GM19099 (cell line): Measurements from ENCODE around the gene CMSS1.

ENCODE experiments used
- POLR2A ChIP-seq: IDR thresholded peaks from 3 replicates; pipeline ENCODE4 v1.6.1; 2011; ENCODE audit warnings: low read depth; ENCODE audit not compliant: insufficient read length; ENCODE audit errors: extremely low read depth

The CMSS1 gene

DNA sequence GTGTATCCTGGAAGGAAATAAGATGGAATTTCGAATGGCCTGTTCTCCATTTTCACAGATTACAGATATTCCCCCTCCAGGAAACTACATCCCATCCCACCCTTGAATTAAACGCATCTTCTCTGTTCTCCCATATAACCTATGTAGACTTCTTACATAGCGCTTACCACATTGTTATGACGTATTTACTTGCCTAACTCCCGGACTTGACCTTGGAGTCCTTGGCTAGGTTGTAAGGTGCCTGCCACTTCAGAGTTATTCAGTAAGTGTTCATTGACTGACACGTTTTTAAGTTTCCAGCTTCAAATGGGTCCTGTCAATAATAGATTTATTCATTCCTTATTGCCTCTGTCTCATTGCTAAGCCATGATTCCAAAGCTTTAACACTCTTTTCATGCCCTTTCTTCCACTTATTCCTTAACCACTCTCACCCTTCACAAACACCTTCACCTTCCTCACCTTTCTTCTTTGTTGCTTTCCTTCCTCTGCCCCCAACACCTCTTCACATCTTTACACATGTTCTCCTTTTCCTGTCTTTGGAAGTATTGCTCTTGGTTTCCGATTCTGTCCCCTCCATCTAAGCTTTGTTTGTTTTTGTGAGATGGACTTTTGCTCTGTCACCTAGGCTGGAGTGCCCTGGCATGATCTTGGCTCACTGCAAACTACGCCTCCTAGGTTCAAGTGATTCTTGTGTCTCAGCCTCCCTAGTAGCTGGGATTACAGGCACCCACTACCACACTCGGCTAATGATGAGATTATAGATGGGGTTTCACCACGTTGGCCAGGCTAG lies 138.3 kb downstream of the CMSS1 start:
- no peak for TF ChIP-seq POLR2A

DNA sequence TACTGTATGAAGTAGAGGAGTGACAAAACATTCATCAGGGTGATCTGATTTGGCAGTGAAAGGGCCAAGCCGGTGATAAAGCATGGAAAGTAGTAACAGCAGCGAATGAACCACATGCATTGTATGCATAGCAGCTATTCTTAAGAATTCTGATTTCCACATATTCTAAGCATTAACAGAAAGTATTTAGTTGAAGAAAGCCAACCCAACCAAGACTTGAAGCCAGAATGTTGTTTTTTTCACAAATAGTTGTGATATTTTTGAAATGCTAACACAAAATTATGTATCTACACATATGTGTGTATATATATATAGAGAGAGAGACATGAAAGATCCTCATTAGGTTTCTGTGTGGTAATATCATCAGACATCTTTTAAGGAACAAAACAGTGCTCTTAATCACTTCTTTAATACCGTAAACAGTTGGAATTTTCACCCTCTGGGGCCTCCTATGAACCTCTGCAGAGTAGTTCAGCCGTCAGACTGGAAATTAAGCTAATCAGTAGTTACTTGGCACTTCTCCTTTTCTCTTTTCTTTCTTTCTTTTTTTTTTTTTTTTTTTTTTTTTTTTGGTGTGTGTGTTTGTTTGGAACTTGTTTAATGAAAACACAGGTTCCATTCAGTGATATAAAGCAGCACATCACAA lies 139.6 kb downstream of the CMSS1 start:
- TF ChIP-seq POLR2A: no peak

DNA sequence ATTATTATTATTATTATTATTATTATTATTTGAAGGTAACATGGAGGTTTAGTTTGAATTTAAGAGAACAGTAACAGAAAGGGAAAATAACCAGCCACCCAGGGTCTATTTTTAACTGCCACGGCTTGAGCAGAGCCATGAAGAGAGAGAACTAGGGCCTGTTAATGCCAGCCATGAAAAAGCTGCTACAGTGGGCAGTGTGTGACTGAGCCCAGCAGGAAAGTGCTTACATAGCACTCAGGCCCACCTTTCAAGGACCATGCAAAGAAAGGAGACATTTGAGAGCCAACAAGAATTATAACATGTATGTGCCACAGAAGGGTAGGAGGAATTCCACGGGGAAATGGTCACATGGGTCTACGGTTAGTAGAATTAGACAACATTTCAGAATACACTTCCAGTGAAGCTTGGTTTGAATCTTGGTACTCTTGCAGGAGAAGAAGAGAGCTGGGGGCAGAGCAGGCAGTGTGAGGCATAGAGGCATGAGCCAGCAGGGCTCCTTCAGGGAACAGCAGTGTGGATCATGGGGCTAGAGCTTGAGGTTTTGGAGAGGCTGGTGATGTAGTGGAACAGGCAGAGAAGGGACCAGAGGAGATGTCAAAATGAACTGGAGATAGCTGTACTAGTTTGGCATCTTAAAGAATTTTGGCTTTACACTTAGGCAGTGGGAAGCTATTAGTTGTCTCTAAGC lies 140.7 kb downstream of the CMSS1 start:
- TF ChIP-seq POLR2A: no peak

DNA sequence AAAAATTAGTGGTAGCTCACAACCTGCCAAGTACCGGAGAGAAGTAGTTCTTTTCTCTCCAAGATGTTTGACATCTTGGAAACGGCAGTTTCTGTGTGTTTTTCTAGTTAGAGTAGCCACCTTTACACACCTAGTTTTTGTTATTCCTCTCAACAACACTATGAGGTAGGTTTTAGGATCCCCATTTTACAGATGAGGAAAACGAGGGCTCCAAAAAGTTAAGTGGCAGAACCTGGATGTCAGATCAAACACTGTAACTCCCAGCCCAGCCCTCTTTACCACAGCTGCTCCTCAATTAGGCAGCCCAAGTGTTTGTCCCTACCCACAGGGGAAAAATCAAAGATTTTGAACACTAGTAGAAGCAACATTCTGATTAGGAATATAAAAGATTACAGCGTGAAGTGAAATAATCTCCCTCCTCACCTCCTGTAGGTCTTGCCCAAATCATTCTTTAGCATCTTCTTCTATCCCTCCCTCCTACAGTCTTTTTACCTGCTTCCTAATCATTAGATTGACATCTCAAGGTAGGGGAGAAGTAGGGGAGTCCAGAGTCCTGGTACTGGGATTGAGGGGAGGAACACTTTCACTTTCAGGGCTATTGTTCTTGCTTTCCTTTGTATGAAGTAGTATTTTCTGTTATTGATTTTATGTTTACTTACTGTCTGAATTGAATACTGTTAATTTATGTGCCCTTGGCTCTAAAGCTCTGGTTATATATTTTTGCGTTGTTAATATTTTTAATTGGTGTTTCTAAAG lies 142.6 kb downstream of the CMSS1 start:
- no peak for TF ChIP-seq POLR2A

DNA sequence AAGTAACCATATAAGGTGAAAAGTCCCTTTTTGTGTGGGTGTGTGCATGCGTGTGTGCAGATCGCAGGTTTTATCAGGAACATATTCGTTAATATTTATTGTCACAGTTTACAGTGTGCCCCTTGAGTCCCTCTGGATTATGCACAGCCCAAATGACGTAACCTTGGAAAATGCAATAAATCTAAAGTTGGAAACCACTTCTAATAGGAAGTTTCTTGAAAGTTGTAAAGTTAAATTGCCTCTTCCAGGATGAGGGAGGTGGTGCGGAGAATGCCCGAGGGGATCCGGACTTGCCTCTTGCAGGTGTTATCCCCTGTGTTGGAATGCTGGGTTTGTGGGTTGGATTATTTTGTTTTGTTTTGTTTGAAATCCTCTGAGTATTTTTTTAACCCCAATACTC lies 143.3 kb downstream of the CMSS1 start:
- TF ChIP-seq POLR2A: no peak

DNA sequence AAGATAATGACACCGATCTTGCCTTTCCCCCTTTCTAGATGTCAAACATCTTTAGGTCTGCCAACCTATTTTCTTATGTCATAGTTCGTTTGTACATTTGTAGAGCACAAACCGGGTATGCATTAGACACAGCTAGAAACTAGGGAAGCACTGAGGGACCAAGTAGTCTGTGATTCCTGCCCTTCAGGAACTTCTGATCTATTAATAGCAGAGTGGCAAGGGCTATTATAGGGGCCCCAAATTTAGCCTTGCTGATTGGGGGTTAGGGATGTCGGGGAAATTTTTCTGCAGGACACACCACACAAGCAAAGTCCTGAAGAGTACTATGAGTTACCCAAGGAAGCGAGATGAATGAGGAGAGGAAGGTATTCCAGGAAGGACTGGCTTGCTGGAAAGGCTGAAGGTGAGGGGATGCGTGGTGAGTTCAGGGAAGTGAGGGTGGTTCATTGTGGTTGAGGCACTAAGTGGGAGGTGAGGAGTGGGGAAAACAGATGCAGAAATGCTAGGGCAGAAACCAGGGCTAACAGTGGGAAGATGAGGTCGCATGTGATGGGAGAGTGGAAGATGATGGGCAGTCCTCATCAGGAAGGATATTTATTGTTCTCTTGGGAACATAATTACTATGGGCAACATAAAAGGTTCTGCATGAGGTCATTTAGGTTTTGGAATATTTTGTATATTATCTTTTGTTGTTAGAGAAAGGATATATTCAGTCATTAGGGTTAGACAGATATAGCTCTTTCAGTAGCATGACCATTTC lies 144.3 kb downstream of the CMSS1 start:
- TF ChIP-seq POLR2A: no peak

DNA sequence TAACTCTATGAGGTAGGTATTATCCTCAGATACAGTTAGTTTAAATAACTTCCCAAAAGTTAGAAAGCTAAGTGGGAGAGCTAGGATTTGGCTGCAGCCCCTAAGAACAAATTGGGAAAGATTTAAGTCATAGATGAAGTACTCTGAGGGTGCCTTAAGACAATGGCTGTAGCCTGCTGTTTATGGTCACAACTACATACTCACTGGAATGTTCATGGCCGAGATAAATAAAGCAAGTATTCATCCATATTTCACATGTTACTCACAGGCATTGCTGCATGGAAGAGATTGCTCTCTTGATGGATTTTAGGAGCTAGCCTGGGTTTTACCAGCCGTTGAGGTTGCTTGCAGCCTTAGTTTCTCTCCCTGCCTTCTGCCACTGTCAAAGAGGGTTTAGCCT lies 145.0 kb downstream of the CMSS1 start:
- TF ChIP-seq POLR2A: no peak

DNA sequence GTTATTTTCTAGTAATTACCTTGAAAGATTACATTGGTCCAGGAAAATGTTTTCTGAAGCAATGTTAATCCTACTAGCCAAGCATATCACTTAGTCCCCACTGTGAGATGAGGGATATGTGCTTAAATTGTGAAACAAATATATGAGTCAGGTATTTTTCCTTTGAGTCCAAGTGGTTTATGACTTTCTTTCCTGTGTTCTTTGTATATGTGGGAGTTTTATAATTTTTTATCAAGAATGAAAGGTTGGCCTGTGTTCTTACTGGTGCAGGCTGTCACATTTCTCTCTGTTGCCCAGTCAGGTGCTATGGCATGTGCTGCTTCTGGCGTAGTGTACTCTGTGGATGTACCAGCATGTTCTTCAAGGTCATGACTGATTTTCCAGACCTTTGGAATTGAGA lies 147.4 kb downstream of the CMSS1 start:
- TF ChIP-seq POLR2A: no peak

DNA sequence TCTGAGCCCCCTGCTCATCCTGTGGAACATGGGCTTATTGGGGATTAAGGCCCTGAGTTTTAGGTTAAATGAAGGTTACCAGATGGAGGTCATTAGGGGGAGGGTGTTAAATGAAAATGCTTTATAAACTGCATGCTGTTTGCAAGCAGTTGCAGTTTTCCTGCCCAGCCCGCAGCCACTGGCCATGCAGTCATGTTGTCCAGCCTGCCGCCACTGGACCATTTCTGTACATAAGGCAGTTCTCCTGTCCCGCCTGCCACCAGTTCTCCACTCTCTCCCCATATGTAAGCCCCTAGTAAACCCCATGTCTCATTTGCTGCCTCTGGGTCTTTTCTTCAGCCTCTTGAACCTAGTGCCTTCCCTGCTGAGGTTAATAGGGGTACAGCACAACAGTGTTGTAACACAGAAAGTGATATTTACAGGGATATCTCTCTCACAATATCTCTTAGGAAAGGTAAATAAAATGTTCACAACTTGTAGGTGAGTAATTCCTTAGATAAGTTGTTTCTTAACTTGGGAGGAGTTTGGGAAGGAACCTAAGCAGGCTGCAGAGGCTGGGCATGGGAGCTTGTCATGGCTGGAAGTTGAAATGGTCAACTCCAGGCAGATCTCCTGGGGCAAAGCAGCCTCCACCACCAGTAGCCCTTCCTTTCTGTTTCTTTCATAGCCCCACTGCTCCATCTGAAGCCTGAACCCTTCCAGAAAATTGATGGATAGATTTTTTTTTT lies 148.2 kb downstream of the CMSS1 start:
- no peak for TF ChIP-seq POLR2A

DNA sequence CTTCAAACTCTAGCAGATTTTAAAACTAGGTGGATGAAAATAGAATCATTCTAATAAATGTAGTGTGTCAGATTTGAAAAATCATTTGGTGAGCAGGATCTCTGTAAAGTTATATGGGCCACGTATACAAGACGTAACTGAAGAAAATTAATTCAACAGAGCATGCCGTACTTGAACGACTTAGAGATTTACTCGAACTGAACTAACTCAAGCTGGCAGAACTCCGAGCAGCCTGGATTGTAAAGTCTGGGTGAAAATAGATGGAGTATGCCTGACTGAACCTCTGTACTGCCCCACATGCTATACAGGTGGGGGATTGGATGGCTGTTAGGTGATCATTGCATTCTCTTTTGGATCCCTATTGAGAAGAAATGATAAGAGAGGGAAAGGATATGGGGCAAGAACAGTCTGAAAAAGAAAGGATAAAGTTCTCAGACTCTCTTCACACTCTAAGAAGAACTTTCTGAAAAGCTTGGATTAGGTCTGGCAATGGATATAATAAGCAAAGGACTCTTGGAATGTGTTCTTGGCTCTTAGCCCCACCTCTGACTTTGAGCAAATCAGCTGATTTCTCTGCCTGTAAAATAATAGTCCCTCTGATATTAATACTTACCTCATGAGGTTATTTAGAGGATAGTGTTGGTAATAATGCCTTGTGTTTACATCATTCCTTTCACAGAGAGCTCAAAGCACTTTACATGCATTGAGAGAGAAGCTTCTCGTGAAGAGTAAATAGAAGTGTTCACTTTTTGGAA lies 149.2 kb downstream of the CMSS1 start:
- no peak for TF ChIP-seq POLR2A

DNA sequence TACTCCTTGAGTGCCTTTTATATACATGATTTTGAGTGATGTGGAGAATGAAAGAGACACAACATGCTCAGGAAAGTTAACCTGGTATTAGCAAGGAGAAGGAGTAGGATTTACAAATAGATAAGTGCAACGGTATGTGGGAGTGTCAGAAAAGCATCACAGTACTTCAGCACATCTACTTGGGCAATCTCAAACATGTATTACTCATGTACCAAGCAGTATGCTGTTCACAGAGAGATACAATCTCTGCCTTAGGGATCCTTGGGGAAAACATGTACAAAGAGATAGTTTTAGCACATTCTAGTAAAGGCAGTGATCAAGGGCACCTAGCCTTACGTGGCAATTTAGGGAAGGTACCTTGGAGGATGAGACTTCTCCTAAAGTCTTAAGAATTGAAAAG lies 150.1 kb downstream of the CMSS1 start:
- no peak for TF ChIP-seq POLR2A

DNA sequence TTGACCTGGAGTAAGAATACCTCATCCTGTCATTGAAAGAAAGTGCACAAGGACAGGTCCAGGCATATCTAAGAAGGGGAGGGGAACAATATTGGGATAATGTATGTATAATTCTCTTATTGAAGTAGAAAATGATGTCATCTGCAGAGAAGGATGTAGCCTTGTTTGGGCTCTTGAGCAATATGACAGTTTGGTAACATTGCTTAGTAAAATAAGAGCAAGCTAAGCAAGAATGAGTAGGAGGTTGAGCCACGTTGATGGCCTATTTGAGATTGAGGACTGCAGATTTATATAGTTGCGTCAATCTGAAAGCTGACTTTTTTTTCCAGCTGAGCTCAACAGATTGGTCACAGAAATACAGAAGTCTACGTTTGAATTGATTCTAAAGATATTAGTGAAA lies 151.5 kb downstream of the CMSS1 start:
- no peak for TF ChIP-seq POLR2A

DNA sequence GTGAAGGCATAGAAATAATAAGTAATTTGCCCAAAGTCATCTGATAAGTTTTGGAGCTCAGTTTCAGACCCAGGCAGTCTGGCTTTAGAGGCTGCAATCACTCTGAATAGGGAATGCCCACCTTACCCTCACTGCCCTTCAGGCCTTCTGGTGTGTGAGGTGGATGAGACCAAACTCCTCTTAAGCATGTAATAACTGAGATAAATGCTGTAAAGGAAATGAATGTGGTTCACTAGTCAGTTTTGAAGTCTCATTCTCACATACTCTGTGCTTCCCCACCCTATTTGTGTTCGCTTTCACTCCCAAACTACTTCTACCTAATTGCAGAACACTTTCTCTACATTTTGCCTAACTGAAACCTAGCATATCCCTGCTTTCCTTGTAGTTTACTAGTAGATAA lies 152.5 kb downstream of the CMSS1 start:
- no peak for TF ChIP-seq POLR2A
